Stomach (tissue), 4 donors: ENCODE measurements around the gene SOX6.

Experiments
- CTCF ChIP-seq, 7 experiments: fragments of 450-650 bp in 4 of 7; fragments of 200-600 bp in 3 of 7; sonication (generic) in 3 of 7; IDR thresholded peaks; one replicate each; pipeline ENCODE4 v1.5.1; 2016 to 2019; ENCODE audit warnings: antibody characterized with exemption in 7 of 7, control low read depth in 2 of 7, mild to moderate bottlenecking in 1 of 7
- POLR2AphosphoS5 ChIP-seq, 3 donors: sonication (generic); formaldehyde crosslinking; IDR thresholded peaks; one replicate each; pipeline ENCODE4 v1.6.1; 2016; ENCODE audit warnings: antibody characterized with exemption in 3 of 3

GRCh38 chr11:16093889-16094653 is 262.3 kb downstream of the SOX6 start:
- TF ChIP-seq POLR2AphosphoS5 (IDR thresholded peaks at IDR 0.05) (no peak), CTCF (IDR thresholded peaks at IDR 0.05) (no peak)
